Neural crest cell (in vitro differentiated cells): ENCODE measurements around the gene DDX27. TPM values are rescaled to one million over a fixed set of nuclear protein-coding genes. Genes with fewer than 3 reads are reported as not detected.

Source experiments
- DNase-seq: peaks from one replicate; pipeline ENCODE4 v3.0.0; 2021; ENCODE audit warnings: low read depth, mixed read lengths, low spot score
- H3K27ac Mint-ChIP-seq: one replicate; pipeline ENCODE4 v1.8.0; 2021; ENCODE audit warnings: mild to moderate bottlenecking, mixed read lengths; ENCODE audit not compliant: unreplicated experiment
- H3K27me3 Mint-ChIP-seq: 2 replicates; pipeline ENCODE4 v1.8.0; 2021; ENCODE audit warnings: low read depth, mild to moderate bottlenecking, mixed read lengths
- H3K36me3 Mint-ChIP-seq: 2 replicates; pipeline ENCODE4 v1.8.0; 2021; ENCODE audit warnings: low read depth, mild to moderate bottlenecking, mixed read lengths
- H3K4me1 Mint-ChIP-seq: 2 replicates; pipeline ENCODE4 v1.8.0; 2021; ENCODE audit warnings: mixed read lengths
- H3K4me3 Mint-ChIP-seq: one replicate; pipeline ENCODE4 v1.8.0; 2021; ENCODE audit warnings: mild to moderate bottlenecking, mixed read lengths
- H3K9me3 Mint-ChIP-seq: 2 replicates; pipeline ENCODE4 v1.8.0; 2021; ENCODE audit warnings: mixed read lengths
- total RNA-seq: library from RNA; stranded (reverse); gene quantifications from 2 replicates; pipeline ENCODE4 v1.2.1, GENCODE V29; 2021
- TF ChIP-seq, protein P1 (sequence below): fragments of 200-600 bp; sonication (generic); conservative IDR thresholded peaks from 2 replicates; pipeline ENCODE4 v1.5.0; 2021; ENCODE audit warnings: antibody characterized with exemption, mild to moderate bottlenecking

Gene DDX27
- total RNA-seq, 1 donor from 2014 or later, result 33.2 TPM

DNA sequence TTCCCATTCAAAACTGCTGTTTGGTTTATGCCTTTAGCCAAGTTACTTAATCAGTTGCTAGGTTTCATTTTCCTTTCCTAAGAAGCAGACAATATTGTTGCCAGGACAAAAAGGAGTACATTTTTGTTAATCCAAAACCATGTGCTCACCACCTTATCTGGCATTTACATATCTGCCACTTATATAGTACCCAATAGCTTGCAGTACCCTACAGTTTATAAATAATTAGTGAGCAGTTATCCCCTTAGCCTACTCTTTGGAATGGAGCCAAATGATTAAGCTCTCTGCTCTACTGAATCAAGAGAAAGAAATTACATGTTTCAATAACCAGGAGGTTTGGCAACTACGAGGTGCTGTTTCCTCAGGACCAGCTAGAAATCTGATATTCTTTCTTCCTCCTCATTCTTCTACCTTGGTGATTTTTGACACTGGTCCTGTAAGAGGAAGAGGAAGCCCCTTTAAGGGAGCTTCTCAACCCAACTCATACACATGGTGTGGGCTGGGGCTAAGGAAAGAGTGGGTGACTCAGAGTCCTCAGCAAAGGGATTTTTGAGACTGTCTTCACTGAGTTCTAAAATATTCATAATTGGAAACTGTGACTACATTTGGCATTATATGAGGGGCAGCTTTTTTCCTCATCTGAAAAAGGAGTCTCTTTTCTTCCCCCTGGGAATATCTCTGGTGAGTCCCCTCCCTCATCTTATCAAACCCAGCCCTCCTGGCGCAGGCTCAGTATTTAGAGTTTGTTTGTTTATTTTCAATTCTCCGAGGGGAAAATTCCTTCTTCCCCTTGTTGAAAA, 57.1 kb downstream of the DDX27 start:
- peaks cover 49% of the 10 kb centered on the region for H3K36me3 Mint-ChIP-seq
- TF ChIP-seq, protein P1, sequence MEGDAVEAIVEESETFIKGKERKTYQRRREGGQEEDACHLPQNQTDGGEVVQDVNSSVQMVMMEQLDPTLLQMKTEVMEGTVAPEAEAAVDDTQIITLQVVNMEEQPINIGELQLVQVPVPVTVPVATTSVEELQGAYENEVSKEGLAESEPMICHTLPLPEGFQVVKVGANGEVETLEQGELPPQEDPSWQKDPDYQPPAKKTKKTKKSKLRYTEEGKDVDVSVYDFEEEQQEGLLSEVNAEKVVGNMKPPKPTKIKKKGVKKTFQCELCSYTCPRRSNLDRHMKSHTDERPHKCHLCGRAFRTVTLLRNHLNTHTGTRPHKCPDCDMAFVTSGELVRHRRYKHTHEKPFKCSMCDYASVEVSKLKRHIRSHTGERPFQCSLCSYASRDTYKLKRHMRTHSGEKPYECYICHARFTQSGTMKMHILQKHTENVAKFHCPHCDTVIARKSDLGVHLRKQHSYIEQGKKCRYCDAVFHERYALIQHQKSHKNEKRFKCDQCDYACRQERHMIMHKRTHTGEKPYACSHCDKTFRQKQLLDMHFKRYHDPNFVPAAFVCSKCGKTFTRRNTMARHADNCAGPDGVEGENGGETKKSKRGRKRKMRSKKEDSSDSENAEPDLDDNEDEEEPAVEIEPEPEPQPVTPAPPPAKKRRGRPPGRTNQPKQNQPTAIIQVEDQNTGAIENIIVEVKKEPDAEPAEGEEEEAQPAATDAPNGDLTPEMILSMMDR, result no peak
- peak overlapping the region; percentile 86 for H3K27ac Mint-ChIP-seq

DNA sequence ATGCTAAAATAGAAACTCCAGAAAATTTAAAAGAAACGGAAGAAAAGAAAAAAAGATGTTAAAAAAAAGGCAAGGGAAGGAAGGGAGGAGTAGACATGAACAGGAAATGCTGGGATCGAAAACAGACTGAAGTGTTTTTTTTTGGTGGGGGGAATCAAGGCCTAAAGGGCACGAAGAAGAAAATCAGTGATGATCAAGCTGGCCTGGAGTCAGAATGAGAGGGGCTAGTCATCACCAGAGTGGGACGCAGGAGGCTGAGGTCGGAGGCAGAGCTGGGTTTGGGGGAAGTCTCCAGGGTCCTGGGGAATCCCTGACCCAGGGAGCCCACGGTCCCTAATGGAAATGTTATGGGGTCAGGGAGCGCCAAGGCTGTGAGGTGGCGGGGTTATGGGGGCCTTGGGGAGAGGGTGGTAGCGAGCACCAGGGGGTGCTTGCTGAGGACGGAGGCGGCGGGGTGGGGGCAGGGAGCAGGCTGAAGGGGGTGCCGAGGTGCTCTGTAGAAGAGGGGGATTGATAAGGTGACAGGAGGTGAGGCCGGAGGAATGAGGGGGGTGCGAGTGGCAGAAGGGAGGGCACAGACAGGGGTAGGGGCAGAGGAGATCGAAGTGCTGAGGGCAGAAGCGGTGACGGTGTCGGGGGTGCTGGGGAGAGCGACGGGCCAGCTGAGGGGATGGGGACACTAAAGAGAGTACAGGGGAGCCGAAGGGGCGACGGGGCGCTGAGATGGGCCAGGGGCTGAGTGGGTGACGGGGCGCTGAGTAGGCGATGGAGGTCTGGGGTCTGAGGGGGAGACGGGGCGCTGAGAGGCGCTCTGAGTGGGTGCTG, 58.0 kb downstream of the DDX27 start:
- Mint-ChIP-seq H3K9me3 (no peaks in the 10 kb centered on the region), H3K27ac (peak overlapping the region; percentile 86), H3K36me3 (peaks cover 52% of the 10 kb centered on the region), H3K4me3 (peak overlapping the region; percentile 94), H3K27me3 (peaks cover 25% of the 10 kb centered on the region), H3K4me1 (peaks cover 53% of the 10 kb centered on the region)
- DNase-seq, result no peak
- TF ChIP-seq, protein P1, result no peak

More for the DNA sequence above, 57.1 kb downstream of the DDX27 start:
- Mint-ChIP-seq H3K4me3 (peak overlapping the region; percentile 94), H3K27me3 (peaks cover 22% of the 10 kb centered on the region), H3K9me3 (no peaks in the 10 kb centered on the region), H3K4me1 (peaks cover 45% of the 10 kb centered on the region)
- DNase-seq, result no peak

DNA sequence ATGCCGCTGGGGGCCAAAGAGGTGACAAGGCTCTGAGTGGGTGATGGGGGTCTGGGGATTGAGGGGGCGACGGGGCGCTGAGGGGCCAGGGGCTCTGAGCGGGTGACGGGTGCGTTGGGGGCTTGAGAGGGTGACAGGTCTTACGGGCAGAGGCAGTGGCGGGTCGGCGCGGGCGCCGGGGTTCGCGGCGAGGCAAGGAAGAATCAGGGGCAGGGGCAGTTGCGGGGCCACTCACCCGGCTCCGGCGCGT, 58.5 kb downstream of the DDX27 start:
- DNase-seq, result no peak
- H3K27ac Mint-ChIP-seq, result peak overlapping the region; percentile 16
- TF ChIP-seq, protein P1, result no peak
- H3K4me3 Mint-ChIP-seq, result peak overlapping the region; percentile 94
- H3K4me1 Mint-ChIP-seq, result peaks cover 58% of the 10 kb centered on the region
- H3K27me3 Mint-ChIP-seq, result peaks cover 25% of the 10 kb centered on the region
- no peaks in the 10 kb centered on the region for H3K9me3 Mint-ChIP-seq
- H3K36me3 Mint-ChIP-seq, result peaks cover 54% of the 10 kb centered on the region

DNA sequence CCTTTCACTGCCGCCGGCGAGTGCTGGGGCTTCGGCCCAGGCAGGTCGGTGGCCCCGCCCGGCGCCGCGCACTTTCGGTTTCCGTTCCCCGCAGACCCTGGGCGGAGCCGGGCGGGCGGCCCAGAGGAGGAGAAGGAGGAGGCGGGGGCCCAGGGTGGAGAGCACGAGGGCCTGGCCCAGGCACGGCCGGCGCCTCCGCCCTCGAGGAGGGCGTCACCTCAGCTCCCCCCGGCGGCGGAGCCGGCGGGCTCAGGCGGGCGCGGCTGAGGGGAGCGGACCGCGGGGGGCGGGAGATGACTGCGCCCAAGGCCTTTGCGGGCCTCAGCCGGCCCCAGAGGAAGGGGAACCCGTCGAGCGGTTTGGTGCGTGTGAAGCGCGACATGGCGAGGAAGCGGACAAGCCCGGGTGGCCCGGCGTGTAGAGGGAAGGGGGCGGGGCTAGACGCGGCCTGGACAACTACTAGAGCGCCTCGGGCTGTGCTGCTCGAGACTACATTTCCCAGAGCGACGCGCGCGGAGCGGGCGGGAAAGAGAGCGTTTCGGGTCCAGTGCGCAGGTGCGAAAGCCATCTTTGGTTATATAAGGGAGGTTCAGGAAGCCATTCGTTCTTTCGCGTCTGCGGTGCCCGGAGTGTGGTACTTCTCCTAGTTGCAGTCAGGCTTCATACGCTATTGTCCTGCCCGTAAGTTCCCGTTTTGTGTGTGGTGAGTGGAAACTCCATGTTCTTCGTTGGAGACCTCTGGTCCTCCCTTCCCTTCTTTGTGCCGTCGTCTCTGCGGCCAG, 59.0 kb downstream of the DDX27 start, which contains the start of gene ZNFX1:
TSS of gene ZNFX1 (minus strand) at position 22 of the 782 bp plus-strand sequence. CDS start 2,218 bp downstream, outside the sequence.
- peaks cover 64% of the 10 kb centered on the region for H3K4me1 Mint-ChIP-seq

More for the DNA sequence above, 59.0 kb downstream of the DDX27 start, which contains the start of gene ZNFX1:
- H3K4me3 Mint-ChIP-seq, result peak within 1 kb of the TSS; percentile 97
- TF ChIP-seq, protein P1, result no peak
- peaks cover 58% of the 10 kb centered on the region for H3K36me3 Mint-ChIP-seq
- peaks cover 2% of the 10 kb centered on the region for H3K9me3 Mint-ChIP-seq
- peak; percentile 98 for DNase-seq
- peaks cover 28% of the 10 kb centered on the region for H3K27me3 Mint-ChIP-seq
- H3K27ac Mint-ChIP-seq, result peak within 1 kb of the TSS; percentile 97
